HepG2 (cell line): Measurements from ENCODE around the gene PMFBP1. TPM values are rescaled to one million over a fixed set of nuclear protein-coding genes. Genes with fewer than 3 reads are reported as not detected.

Experiments used
- ARNTL ChIP-seq: sonication (generic); formaldehyde crosslinking; IDR thresholded peaks from 2 replicates; pipeline ENCODE4 v1.4.0; 2020; ENCODE audit warnings: mild to moderate bottlenecking, missing genetic modification reagents
- HMG20B ChIP-seq: conservative IDR thresholded peaks from 2 replicates; pipeline ENCODE4 v1.6.1; 2016; ENCODE audit warnings: missing genetic modification reagents, missing compliant biosample characterization
- MAFG ChIP-seq: sonication (generic); formaldehyde crosslinking; IDR thresholded peaks from 2 replicates; pipeline ENCODE4 v1.5.1; 2020; ENCODE audit warnings: mild to moderate bottlenecking, missing genetic modification reagents
- MED1 ChIP-seq: sonication (generic); formaldehyde crosslinking; IDR thresholded peaks from 2 replicates; pipeline ENCODE4 v1.4.0; 2020; ENCODE audit warnings: missing genetic modification reagents
- MLX ChIP-seq: IDR thresholded peaks from 2 replicates; pipeline ENCODE4 v1.6.1; 2016
- NFKBIZ ChIP-seq: IDR thresholded peaks from 2 replicates; pipeline ENCODE4 v1.6.1; 2018; ENCODE audit warnings: missing genetic modification reagents, missing compliant biosample characterization
- NFYC ChIP-seq: IDR thresholded peaks from 2 replicates; pipeline ENCODE4 v1.6.1; 2016; ENCODE audit warnings: missing genetic modification reagents, missing compliant biosample characterization
- PREB ChIP-seq: sonication (generic); formaldehyde crosslinking; IDR thresholded peaks from 2 replicates; pipeline ENCODE4 v1.4.0; 2020; ENCODE audit warnings: missing genetic modification reagents
- RFX3 ChIP-seq: IDR thresholded peaks from 2 replicates; pipeline ENCODE4 v1.6.1; 2016; ENCODE audit warnings: missing biosample characterization, missing genetic modification reagents
- SUZ12 ChIP-seq: fragments of 150-350 bp; IDR thresholded peaks from 2 replicates; pipeline ENCODE4 v1.6.1; 2014; ENCODE audit warnings: low read depth, low read length
- YEATS4 ChIP-seq: sonication (generic); formaldehyde crosslinking; IDR thresholded peaks from 2 replicates; pipeline ENCODE4 v1.4.0; 2020; ENCODE audit warnings: missing genetic modification reagents, borderline replicate concordance
- ZBTB20 ChIP-seq: sonication (generic); formaldehyde crosslinking; IDR thresholded peaks from 2 replicates; pipeline ENCODE4 v1.8.1; 2023; ENCODE audit warnings: missing genetic modification reagents, low read depth, mild to moderate bottlenecking, borderline replicate concordance
- ZBTB3 ChIP-seq: sonication (generic); formaldehyde crosslinking; IDR thresholded peaks from 2 replicates; pipeline ENCODE4 v1.4.0; 2020; ENCODE audit warnings: low read depth, mild to moderate bottlenecking, moderate library complexity, missing genetic modification reagents, borderline replicate concordance
- ZFX ChIP-seq: sonication (generic); formaldehyde crosslinking; IDR thresholded peaks from 2 replicates; pipeline ENCODE4 v1.4.0; 2020; ENCODE audit warnings: mild to moderate bottlenecking, low read depth, missing genetic modification reagents, moderate library complexity
- ZKSCAN1 ChIP-seq: fragments of 150-350 bp; IDR thresholded peaks from 2 replicates; pipeline ENCODE4 v1.6.1; 2014; ENCODE audit warnings: low read length
- ZNF383 ChIP-seq: sonication (generic); formaldehyde crosslinking; IDR thresholded peaks from 2 replicates; pipeline ENCODE4 v1.4.0; 2020; ENCODE audit warnings: missing genetic modification reagents, mild to moderate bottlenecking, borderline replicate concordance
- ZNF543 ChIP-seq: sonication (generic); formaldehyde crosslinking; IDR thresholded peaks from 2 replicates; pipeline ENCODE4 v1.4.0; 2020; ENCODE audit warnings: mild to moderate bottlenecking, missing genetic modification reagents
- ZNF75D ChIP-seq: sonication (generic); formaldehyde crosslinking; IDR thresholded peaks from 2 replicates; pipeline ENCODE4 v1.8.1; 2023; ENCODE audit warnings: missing genetic modification reagents, mild to moderate bottlenecking, borderline replicate concordance
- ZNF775 ChIP-seq: sonication (generic); formaldehyde crosslinking; IDR thresholded peaks from 2 replicates; pipeline ENCODE4 v1.4.0; 2020; ENCODE audit warnings: missing genetic modification reagents, mild to moderate bottlenecking, moderate library complexity, borderline replicate concordance
- ZNF839 ChIP-seq: sonication (generic); formaldehyde crosslinking; IDR thresholded peaks from 2 replicates; pipeline ENCODE4 v1.4.0; 2020; ENCODE audit warnings: missing genetic modification reagents, mild to moderate bottlenecking, borderline replicate concordance
- polyA plus RNA-seq, 8 experiments: library from polyadenylated mRNA; depleted of rRNA in 3 of 8; stranded (reverse) in 7 of 8; unstranded in 1 of 8; fragments of >200 nt; fragmentation: Illumina TruSeq in 4 of 8; extraction: Trizol in 4 of 8; gene quantifications; 2 replicates each; pipeline versions ENCODE4 v1.2.1 to v1.2.3, GENCODE V29; 2011 to 2016; ENCODE audit warnings: low read depth in 4 of 8, missing spikeins in 1 of 8, mixed read lengths in 1 of 8; ENCODE audit not compliant: insufficient read depth in 1 of 8
- total RNA-seq, 5 experiments: library from RNA; depleted of rRNA; stranded (reverse); fragments of >200 nt; fragmentation: Illumina TruSeq; extraction: Trizol; gene quantifications; 2 replicates each; pipeline ENCODE4 v1.2.3, GENCODE V29; 2016; ENCODE audit warnings: low read depth in 1 of 5
- TF ChIP-seq, protein P1 (sequence below): sonication (generic); formaldehyde crosslinking; conservative IDR thresholded peaks from 2 replicates; pipeline ENCODE4 v1.8.0; 2022; ENCODE audit warnings: missing genetic modification reagents
- TF ChIP-seq, protein P2 (sequence below): sonication (generic); formaldehyde crosslinking; IDR thresholded peaks from 2 replicates; pipeline ENCODE4 v1.4.0; 2020; ENCODE audit warnings: missing genetic modification reagents, borderline replicate concordance
- TF ChIP-seq, protein P3 (sequence below): sonication (generic); formaldehyde crosslinking; IDR thresholded peaks from 2 replicates; pipeline ENCODE4 v1.9.0; 2021; ENCODE audit warnings: missing genetic modification reagents, mild to moderate bottlenecking, borderline replicate concordance

The PMFBP1 gene
- total and polyA plus RNA-seq, 2 of the 13 experiments (the other 11 are each of a cell fraction or from before 2014, with no cell fraction given), result 1.9 to 3.8 TPM

- TF ChIP-seq, protein P1, sequence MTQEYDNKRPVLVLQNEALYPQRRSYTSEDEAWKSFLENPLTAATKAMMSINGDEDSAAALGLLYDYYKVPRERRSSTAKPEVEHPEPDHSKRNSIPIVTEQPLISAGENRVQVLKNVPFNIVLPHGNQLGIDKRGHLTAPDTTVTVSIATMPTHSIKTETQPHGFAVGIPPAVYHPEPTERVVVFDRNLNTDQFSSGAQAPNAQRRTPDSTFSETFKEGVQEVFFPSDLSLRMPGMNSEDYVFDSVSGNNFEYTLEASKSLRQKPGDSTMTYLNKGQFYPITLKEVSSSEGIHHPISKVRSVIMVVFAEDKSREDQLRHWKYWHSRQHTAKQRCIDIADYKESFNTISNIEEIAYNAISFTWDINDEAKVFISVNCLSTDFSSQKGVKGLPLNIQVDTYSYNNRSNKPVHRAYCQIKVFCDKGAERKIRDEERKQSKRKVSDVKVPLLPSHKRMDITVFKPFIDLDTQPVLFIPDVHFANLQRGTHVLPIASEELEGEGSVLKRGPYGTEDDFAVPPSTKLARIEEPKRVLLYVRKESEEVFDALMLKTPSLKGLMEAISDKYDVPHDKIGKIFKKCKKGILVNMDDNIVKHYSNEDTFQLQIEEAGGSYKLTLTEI, result no peak
- TF ChIP-seq NFYC, result no peak
- TF ChIP-seq ZBTB20 (CRISPR knock-in tag), result no peak
- no peak for TF ChIP-seq RFX3 (CRISPR knock-in tag)
- no peak for TF ChIP-seq ZNF839 (CRISPR knock-in tag)
- TF ChIP-seq, protein P2, sequence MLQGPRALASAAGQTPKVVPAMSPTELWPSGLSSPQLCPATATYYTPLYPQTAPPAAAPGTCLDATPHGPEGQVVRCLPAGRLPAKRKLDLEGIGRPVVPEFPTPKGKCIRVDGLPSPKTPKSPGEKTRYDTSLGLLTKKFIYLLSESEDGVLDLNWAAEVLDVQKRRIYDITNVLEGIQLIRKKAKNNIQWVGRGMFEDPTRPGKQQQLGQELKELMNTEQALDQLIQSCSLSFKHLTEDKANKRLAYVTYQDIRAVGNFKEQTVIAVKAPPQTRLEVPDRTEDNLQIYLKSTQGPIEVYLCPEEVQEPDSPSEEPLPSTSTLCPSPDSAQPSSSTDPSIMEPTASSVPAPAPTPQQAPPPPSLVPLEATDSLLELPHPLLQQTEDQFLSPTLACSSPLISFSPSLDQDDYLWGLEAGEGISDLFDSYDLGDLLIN (CRISPR knock-in tag), result no peak
- TF ChIP-seq ZNF543 (CRISPR knock-in tag), result no peak
- TF ChIP-seq PREB (CRISPR knock-in tag), result no peak
- no peak for TF ChIP-seq NFKBIZ (CRISPR knock-in tag)
- TF ChIP-seq MAFG (CRISPR knock-in tag), result no peak
- TF ChIP-seq ZNF75D, result no peak
- peak; percentile 16; the same call in 1 of the 2 replicates for TF ChIP-seq YEATS4 (CRISPR knock-in tag)
- no peak for TF ChIP-seq ZNF775 (CRISPR knock-in tag)
- peak; percentile 29; the same call in 1 of the 2 replicates for TF ChIP-seq MED1
- no peak for TF ChIP-seq ZBTB3 (CRISPR knock-in tag)
- no peak for TF ChIP-seq ZNF383 (CRISPR knock-in tag)
- TF ChIP-seq, protein P3, sequence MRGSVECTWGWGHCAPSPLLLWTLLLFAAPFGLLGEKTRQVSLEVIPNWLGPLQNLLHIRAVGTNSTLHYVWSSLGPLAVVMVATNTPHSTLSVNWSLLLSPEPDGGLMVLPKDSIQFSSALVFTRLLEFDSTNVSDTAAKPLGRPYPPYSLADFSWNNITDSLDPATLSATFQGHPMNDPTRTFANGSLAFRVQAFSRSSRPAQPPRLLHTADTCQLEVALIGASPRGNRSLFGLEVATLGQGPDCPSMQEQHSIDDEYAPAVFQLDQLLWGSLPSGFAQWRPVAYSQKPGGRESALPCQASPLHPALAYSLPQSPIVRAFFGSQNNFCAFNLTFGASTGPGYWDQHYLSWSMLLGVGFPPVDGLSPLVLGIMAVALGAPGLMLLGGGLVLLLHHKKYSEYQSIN (CRISPR knock-in tag), result no peak
- no peak for TF ChIP-seq ARNTL (CRISPR knock-in tag)
- no peak for TF ChIP-seq HMG20B
- no peak for TF ChIP-seq ZKSCAN1
- TF ChIP-seq MLX (CRISPR knock-in tag), result no peak
- no peak for TF ChIP-seq SUZ12
- peak; percentile 60 for TF ChIP-seq ZFX
Observed at GRCh38 chr16:72083778-72084404, 88.1 kb downstream of the PMFBP1 start (continued).
